H1 (cell line): ENCODE data around the gene ONECUT3. TPM values are rescaled to one million over a fixed set of nuclear protein-coding genes. Genes with fewer than 3 reads are reported as not detected.

ENCODE experiments used
- CTCF ChIA-PET: fragments of 300-600 bp; sonication (Branson Sonifier 250); formaldehyde crosslinking; loops from one replicate; lab custom pipeline; 2021; ENCODE audit not compliant: partially characterized antibody; lab: Charles Lee
- POLR2A ChIA-PET: fragments of 300-600 bp; sonication (Branson Sonifier 250); formaldehyde crosslinking; loops from one replicate; lab custom pipeline; 2021; ENCODE audit warnings: inconsistent platforms; ENCODE audit not compliant: partially characterized antibody; lab: Charles Lee
- DNase-seq, 2 experiments: peaks; one replicate each; pipeline versions ENCODE4 v3.0.0 to v3.0.0-alpha.2; 2010 to 2022; ENCODE audit warnings: low spot score in 2 of 2, low read depth in 1 of 2, mixed read lengths in 1 of 2
- FAIRE-seq: peaks from 2 replicates; lab custom pipeline; 2011; peaks lifted over from hg19 to GRCh38; lab: Jason Lieb, UNC
- H2AFZ ChIP-seq: 2 replicates; pipeline ENCODE4 v1.8.1; 2012; ENCODE audit warnings: low read length, inconsistent platforms
- H2AK5ac ChIP-seq: 2 replicates; pipeline ENCODE4 v1.6.1; 2013; ENCODE audit warnings: low read depth, low read length
- H2BK120ac ChIP-seq: replicated peaks from 2 replicates; pipeline ENCODE3; 2013; ENCODE audit warnings: low read depth, low read length, inconsistent platforms
- H2BK12ac ChIP-seq: 2 replicates; pipeline ENCODE4 v1.6.1; 2013; ENCODE audit warnings: low read depth, low read length
- H2BK15ac ChIP-seq: 2 replicates; pipeline ENCODE4 v1.6.1; 2013; ENCODE audit warnings: low read length
- H2BK20ac ChIP-seq: 2 replicates; pipeline ENCODE4 v1.6.1; 2013; ENCODE audit warnings: low read length
- H2BK5ac ChIP-seq: 2 replicates; pipeline ENCODE4 v1.6.1; 2013; ENCODE audit warnings: low read depth, low read length
- H3K14ac ChIP-seq: 2 replicates; pipeline ENCODE4 v1.6.1; 2013; ENCODE audit warnings: inconsistent platforms; ENCODE audit not compliant: insufficient read length
- H3K18ac ChIP-seq: 2 replicates; pipeline ENCODE4 v1.6.1; 2013; ENCODE audit warnings: low read length; ENCODE audit errors: extremely low read depth
- H3K23ac ChIP-seq: 2 replicates; pipeline ENCODE4 v1.6.1; 2013; ENCODE audit warnings: inconsistent platforms; ENCODE audit not compliant: insufficient read length
- H3K23me2 ChIP-seq: 2 replicates; pipeline ENCODE4 v1.6.1; 2013; ENCODE audit warnings: low read depth, low read length
- H3K27ac ChIP-seq: 2 replicates; pipeline ENCODE4 v1.6.1; 2011; ENCODE audit warnings: low read depth, low read length, inconsistent platforms
- H3K27me3 ChIP-seq, 4 experiments: replicated peaks in 1 of 4; 1 replicate in 1 of 4; 2 replicates in 3 of 4; pipeline versions ENCODE4 v1.6.1 to v1.8.1; 2011 to 2013; ENCODE audit warnings: low read length in 3 of 4, mild to moderate bottlenecking in 3 of 4, inconsistent platforms in 2 of 4, mixed read lengths in 2 of 4, moderate library complexity in 1 of 4; ENCODE audit not compliant: control insufficient read depth in 3 of 4, insufficient read depth in 3 of 4; ENCODE audit errors: extremely low read depth in 1 of 4
- H3K36me3 ChIP-seq, 4 experiments: 2 replicates each; pipeline versions ENCODE4 v1.6.1 to v1.8.1; 2011 to 2013; ENCODE audit warnings: mild to moderate bottlenecking in 4 of 4, low read length in 3 of 4, moderate library complexity in 2 of 4, control low read depth in 1 of 4, inconsistent platforms in 1 of 4; ENCODE audit not compliant: insufficient read depth in 4 of 4, control insufficient read depth in 2 of 4
- H3K4ac ChIP-seq: replicated peaks from 2 replicates; pipeline ENCODE3; 2013; ENCODE audit warnings: low read length, low read depth, mixed read lengths, inconsistent platforms; ENCODE audit not compliant: insufficient read length
- H3K4me1 ChIP-seq, 4 experiments: replicated peaks in 1 of 4; 1 replicate in 1 of 4; 2 replicates in 3 of 4; pipeline versions ENCODE4 v1.6.1 to v1.8.1; 2011 to 2013; ENCODE audit warnings: low read length in 3 of 4, inconsistent platforms in 2 of 4, mixed read lengths in 1 of 4; ENCODE audit not compliant: insufficient read depth in 4 of 4, control insufficient read depth in 3 of 4
- H3K4me2 ChIP-seq, 2 experiments: 2 replicates each; pipeline versions ENCODE4 v1.6.1 to v1.8.1; 2011 to 2013; ENCODE audit warnings: low read depth in 2 of 2, low read length in 2 of 2, control low read depth in 1 of 2, inconsistent platforms in 1 of 2, mild to moderate bottlenecking in 1 of 2; ENCODE audit not compliant: insufficient read depth in 1 of 2
- H3K4me3 ChIP-seq, 4 experiments: fragments of 200-600, 300-600 bp in 1 of 4; sonication (generic), shearing (Covaris generic), sonication (Bioruptor Twin) in 1 of 4; 2 replicates each; pipeline versions ENCODE4 v1.5.1 to v1.8.1; 2011 to 2016; ENCODE audit warnings: low read length in 4 of 4, low read depth in 3 of 4, control low read depth in 2 of 4, inconsistent platforms in 2 of 4, mild to moderate bottlenecking in 2 of 4, mixed read lengths in 1 of 4, moderate library complexity in 1 of 4; ENCODE audit not compliant: insufficient read depth in 2 of 4; ENCODE audit errors: extremely low read depth in 1 of 4
- H3K56ac ChIP-seq: replicated peaks from 2 replicates; pipeline ENCODE3; 2013; ENCODE audit warnings: low read depth, mild to moderate bottlenecking, mixed read lengths, low read length, inconsistent platforms; ENCODE audit not compliant: insufficient read length
- H3K79me1 ChIP-seq: 2 replicates; pipeline ENCODE4 v1.6.1; 2013; ENCODE audit warnings: low read depth, low read length, control low read depth
- H3K79me2 ChIP-seq, 2 experiments: 2 replicates each; pipeline versions ENCODE4 v1.6.1 to v1.8.1; 2012 to 2013; ENCODE audit warnings: low read length in 2 of 2, mild to moderate bottlenecking in 2 of 2, inconsistent platforms in 1 of 2; ENCODE audit not compliant: insufficient read depth in 2 of 2, control insufficient read depth in 1 of 2
- H3K9ac ChIP-seq, 4 experiments: replicated peaks in 1 of 4; 1 replicate in 1 of 4; 2 replicates in 3 of 4; pipeline versions ENCODE4 v1.6.1 to v1.8.1; 2011 to 2013; ENCODE audit warnings: low read depth in 3 of 4, low read length in 3 of 4, control low read depth in 2 of 4, mild to moderate bottlenecking in 2 of 4, moderate library complexity in 2 of 4, inconsistent platforms in 1 of 4; ENCODE audit errors: extremely low read depth in 1 of 4
- H3K9me3 ChIP-seq, 2 experiments: 2 replicates each; pipeline versions ENCODE4 v1.6.1 to v1.8.1; 2012 to 2013; ENCODE audit warnings: mild to moderate bottlenecking in 2 of 2, moderate library complexity in 2 of 2, control low read depth in 1 of 2, inconsistent platforms in 1 of 2, low read depth in 1 of 2, low read length in 1 of 2, mixed read lengths in 1 of 2; ENCODE audit not compliant: insufficient read depth in 2 of 2
- H4K20me1 ChIP-seq, 2 experiments: replicated peaks in 1 of 2; 2 replicates each; pipeline versions ENCODE3 to v1.8.1; 2011 to 2013; ENCODE audit warnings: inconsistent platforms in 2 of 2, low read length in 2 of 2, mild to moderate bottlenecking in 1 of 2; ENCODE audit not compliant: insufficient read depth in 2 of 2, control insufficient read depth in 1 of 2
- H4K5ac ChIP-seq: 2 replicates; pipeline ENCODE4 v1.6.1; 2013; ENCODE audit warnings: low read length, low read depth, mixed read lengths, inconsistent platforms; ENCODE audit not compliant: insufficient read length
- H4K8ac ChIP-seq: 2 replicates; pipeline ENCODE4 v1.8.0; 2013; ENCODE audit warnings: mild to moderate bottlenecking, moderate library complexity, low read length, inconsistent platforms; ENCODE audit not compliant: insufficient read depth; ENCODE audit errors: extremely low read depth
- H4K91ac ChIP-seq: replicated peaks from 2 replicates; pipeline ENCODE3; 2013; ENCODE audit warnings: low read length, mixed read lengths, inconsistent platforms; ENCODE audit not compliant: insufficient read length
- EGR1 ChIP-seq: IDR thresholded peaks from 2 replicates; pipeline ENCODE4 v1.6.1; 2011; ENCODE audit warnings: low read depth, low read length, borderline replicate concordance
- EZH2 ChIP-seq: fragments of 200-600 bp; sonication (generic); IDR thresholded peaks from 2 replicates; pipeline ENCODE4 v1.7.1; 2012; ENCODE audit warnings: low read depth, mild to moderate bottlenecking, moderate library complexity, low read length, inconsistent platforms; ENCODE audit not compliant: severe bottlenecking
- KDM1A ChIP-seq: fragments of 200-600, 300-600 bp; sonication (generic); IDR thresholded peaks from 2 replicates; pipeline ENCODE4 v1.7.1; 2016; ENCODE audit warnings: mild to moderate bottlenecking, low read length, borderline replicate concordance
- RFX5 ChIP-seq: IDR thresholded peaks from 2 replicates; pipeline ENCODE4 v1.6.1; 2011; ENCODE audit warnings: low read depth, low read length, improper control_type of control experiment, borderline replicate concordance
- RNF2 ChIP-seq: fragments of 200-900, 300-1000 bp; sonication (generic); IDR thresholded peaks from 2 replicates; pipeline ENCODE4 v1.7.1; 2016; ENCODE audit warnings: borderline replicate concordance, low read depth, mild to moderate bottlenecking, antibody characterized with exemption, low read length; ENCODE audit not compliant: poor library complexity, severe bottlenecking; ENCODE audit errors: missing control alignments
- SIX5 ChIP-seq: IDR thresholded peaks from 2 replicates; pipeline ENCODE4 v1.6.1; 2011; ENCODE audit warnings: mild to moderate bottlenecking, low read depth, low read length
- SP2 ChIP-seq: IDR thresholded peaks from 2 replicates; pipeline ENCODE4 v1.6.1; 2012; ENCODE audit warnings: mild to moderate bottlenecking, low read length, inconsistent platforms
- SUZ12 ChIP-seq: fragments of 200-600 bp; sonication (generic); IDR thresholded peaks from 2 replicates; pipeline ENCODE4 v1.6.1; 2012; ENCODE audit warnings: mild to moderate bottlenecking, inconsistent platforms, low read length, moderate library complexity, mixed read lengths
- WGBS, 2 experiments: shearing (Covaris generic) in 1 of 2; methylation state at CpG; one replicate each; pipeline versions ENCODE4 v1.1.6 to v1.1.7; 2013 to 2015; ENCODE audit warnings: low lambda C conversion rate in 2 of 2, mixed read lengths in 2 of 2, inconsistent platforms in 1 of 2, low coverage in 1 of 2, missing lambda C conversion rate in 1 of 2; ENCODE audit not compliant: insufficient replicate concordance in 2 of 2, insufficient coverage in 1 of 2, insufficient read length in 1 of 2; ENCODE audit errors: extremely low coverage in 1 of 2, missing lambda C conversion rate in 1 of 2; 5-methylcytosine and 5-hydroxymethylcytosine counted together
- polyA plus RNA-seq, 7 experiments: library from polyadenylated mRNA; depleted of rRNA in 3 of 7; stranded (reverse) in 5 of 7; unstranded in 2 of 7; fragments of >200 nt in 5 of 7; fragments of 200-250 nt in 2 of 7; gene quantifications; 1 replicate in 5 of 7; 2 replicates in 1 of 7; 4 replicates in 1 of 7; pipeline versions ENCODE4 v1.2.1 to v1.2.3, GENCODE V29; 2011 to 2013; ENCODE audit warnings: missing spikeins in 2 of 7, mixed read lengths in 2 of 7
- total RNA-seq: library from RNA; stranded (reverse); fragmentation: NEBNext Ultra II Directional; extraction: Animal tissue kit (Norgen Biotek cat#: 25700); gene quantifications from 2 replicates; pipeline ENCODE4 v1.2.1, GENCODE V29; 2021

ONECUT3 gene
- total and polyA plus RNA-seq, 2 of the 8 experiments (the other 6 are each of a cell fraction or from before 2014, with no cell fraction given), result not detected

- Histone ChIP-seq H3K9ac (no peak overlapping the region), H4K20me1 (peaks cover 17 to 37% of the 10 kb centered on the region in 2 experiments), H3K14ac (no peak overlapping the region), H3K79me2 (no peaks in the 10 kb centered on the region), H2AFZ (no peak overlapping the region), H3K9me3 (no peaks in the 10 kb centered on the region)
- WGBS, 2 experiments, result 57% methylated on average over 7 of the region's 16 CpGs; no CpG with 5 or more reads in 1 of the 2 experiments
- TF ChIP-seq SP2 (no peak), SIX5 (no peak), RFX5 (no peak), KDM1A (peak; percentile 73), SUZ12 (peak; percentile 69), EGR1 (no peak), EZH2 (peak; percentile 47), RNF2 (peak; percentile 70)
- TF ChIP-seq, all 59 proteins: peak for 4
- H2BK5ac ChIP-seq, result no peak overlapping the region
- peaks cover 0 to 14% (median 0%) of the 10 kb centered on the region in 4 experiments; a peak in 1 of 8 replicates for H3K36me3 ChIP-seq
- peaks cover 98 to 100% (median 99%) of the 10 kb centered on the region in 4 experiments for H3K27me3 ChIP-seq
- no peak overlapping the region for H3K4me3 ChIP-seq
- no peak overlapping the region for H4K91ac ChIP-seq
- H4K8ac ChIP-seq, result no peak overlapping the region
- POLR2A ChIA-PET, result interaction anchor here (1.1 to 3.4 kb wide), 3 partner anchors 9 to 77 kb away, joined by 3 to 21 read pairs (median 5); no protein-coding TSS in a partner anchor
- CTCF ChIA-PET, result interaction anchor here (0.5 to 3.7 kb wide), 9 partner anchors 9 to 213 kb away, joined by 3 to 22 read pairs (median 4); no protein-coding TSS in a partner anchor
- no peak overlapping the region for H3K18ac ChIP-seq
- H3K4me1 ChIP-seq, result peaks cover 0 to 30% (median 15%) of the 10 kb centered on the region in 4 experiments; a peak in 6 of 7 replicates
- no peak overlapping the region for H3K23ac ChIP-seq
- no peaks in the 10 kb centered on the region; the same call in 1 of the 2 replicates for H3K23me2 ChIP-seq
- H2BK12ac ChIP-seq, result no peak overlapping the region
- no peak overlapping the region for H3K4ac ChIP-seq
- H3K27ac ChIP-seq, result no peak overlapping the region
- no peak overlapping the region for H2AK5ac ChIP-seq
- no peak overlapping the region for H4K5ac ChIP-seq
- FAIRE-seq, result no peak
- H3K79me1 ChIP-seq, result no peaks in the 10 kb centered on the region
- H3K4me2 ChIP-seq, result no peak overlapping the region; a peak in 1 of 4 replicates
- no peak overlapping the region for H2BK15ac ChIP-seq
- 0 out of 2 replicates have a peak overlapping the region, but pooled peaks have one; percentile 48 for H2BK20ac ChIP-seq
- DNase-seq, result peak in 1 of 2 experiments; percentile 47
- H3K56ac ChIP-seq, result no peak overlapping the region
- no peak overlapping the region for H2BK120ac ChIP-seq
Measured at GRCh38 chr19:1758959-1759903, 5.9 kb downstream of the ONECUT3 start.
